Suprapubic skin (tissue), 4 donors: ENCODE results near the gene ERGIC1. TPM values are rescaled to one million over a fixed set of nuclear protein-coding genes. Genes with fewer than 3 reads are reported as not detected.

ENCODE experiments used
- DNase-seq, 2 donors: peaks; one replicate each; pipeline ENCODE4 v3.0.0-alpha.2; 2019; ENCODE audit warnings: low spot score in 2 of 2
- H3K27ac ChIP-seq: fragments of 200-600 bp; sonication (generic); one replicate; pipeline ENCODE4 v1.5.1; 2019
- H3K27me3 ChIP-seq: fragments of 200-600 bp; sonication (generic); one replicate; pipeline ENCODE4 v1.5.1; 2019
- H3K36me3 ChIP-seq: fragments of 200-600 bp; sonication (generic); one replicate; pipeline ENCODE4 v1.5.1; 2019
- H3K4me1 ChIP-seq: fragments of 200-600 bp; sonication (generic); one replicate; pipeline ENCODE4 v1.5.1; 2019
- H3K4me3 ChIP-seq: fragments of 200-600 bp; sonication (generic); one replicate; pipeline ENCODE4 v1.5.1; 2019; ENCODE audit warnings: mild to moderate bottlenecking
- H3K9me3 ChIP-seq: fragments of 200-600 bp; sonication (generic); one replicate; pipeline ENCODE4 v1.5.1; 2019
- CTCF ChIP-seq, 2 donors: fragments of 200-600 bp in 1 of 2; fragments of 450-650 bp in 1 of 2; sonication (generic) in 1 of 2; IDR thresholded peaks; one replicate each; pipeline ENCODE4 v1.5.1; 2016 to 2019; ENCODE audit warnings: antibody characterized with exemption in 2 of 2, mild to moderate bottlenecking in 1 of 2, moderate library complexity in 1 of 2
- EP300 ChIP-seq: sonication (generic); formaldehyde crosslinking; IDR thresholded peaks from one replicate; pipeline ENCODE4 v1.6.1; 2017; ENCODE audit warnings: antibody characterized with exemption
- POLR2A ChIP-seq, 2 donors: fragments of 450-650 bp; IDR thresholded peaks; one replicate each; pipeline ENCODE4 v1.6.1; 2017; ENCODE audit warnings: antibody characterized with exemption in 2 of 2, mild to moderate bottlenecking in 2 of 2, moderate library complexity in 2 of 2
- POLR2AphosphoS5 ChIP-seq, 3 donors: sonication (generic); formaldehyde crosslinking; IDR thresholded peaks; one replicate each; pipeline ENCODE4 v1.6.1; 2017; ENCODE audit warnings: antibody characterized with exemption in 3 of 3
- WGBS: methylation state at CpG from one replicate; pipeline ENCODE4 v1.1.5; 2018; 5-methylcytosine and 5-hydroxymethylcytosine counted together
- total RNA-seq, 4 donors: library from RNA; depleted of rRNA; stranded (reverse); fragments of >200 nt; gene quantifications; one replicate each; pipeline ENCODE4 v1.1.0, GENCODE V29; 2016

Gene ERGIC1
- total RNA-seq, 4 donors from 2014 or later: 81.2 to 106 (median 91.8) TPM

GRCh38 chr5:172874647-172875504 is 40.8 kb downstream of the ERGIC1 start:
- no peaks in the 10 kb centered on the region for H3K9me3 ChIP-seq
- 93% methylated on average over 8 of the region's 8 CpGs for WGBS
- TF ChIP-seq POLR2A (IDR thresholded peaks at IDR 0.05) (no peak), EP300 (no peak), POLR2AphosphoS5 (IDR thresholded peaks at IDR 0.05) (no peak), CTCF (IDR thresholded peaks at IDR 0.05) (no peak)
- no peak overlapping the region for H3K4me3 ChIP-seq
- no peaks in the 10 kb centered on the region for H3K27me3 ChIP-seq
- H3K36me3 ChIP-seq: no peaks in the 10 kb centered on the region
- no peak for DNase-seq
- H3K4me1 ChIP-seq: peaks cover 60% of the 10 kb centered on the region
- no peak overlapping the region for H3K27ac ChIP-seq

- no peaks in the 10 kb centered on the region for H3K9me3 ChIP-seq
- TF ChIP-seq CTCF (IDR thresholded peaks at IDR 0.05): no peak
- H3K4me3 ChIP-seq: no peak overlapping the region
- H3K36me3 ChIP-seq: no peaks in the 10 kb centered on the region
- DNase-seq: no peak
- H3K27ac ChIP-seq: no peak overlapping the region
- 74% methylated on average over 6 of the region's 7 CpGs for WGBS
- no peaks in the 10 kb centered on the region for H3K27me3 ChIP-seq
- peaks cover 58% of the 10 kb centered on the region for H3K4me1 ChIP-seq
Observed at GRCh38 chr5:172875505-172876279, 41.6 kb downstream of the ERGIC1 start.

GRCh38 chr5:172876578-172876977 is 42.5 kb downstream of the ERGIC1 start:
- 90% methylated on average over 8 of the region's 8 CpGs for WGBS
- Histone ChIP-seq H3K4me3 (no peak overlapping the region), H3K4me1 (peaks cover 50% of the 10 kb centered on the region), H3K27me3 (no peaks in the 10 kb centered on the region), H3K9me3 (no peaks in the 10 kb centered on the region), H3K27ac (no peak overlapping the region), H3K36me3 (no peaks in the 10 kb centered on the region)
- TF ChIP-seq EP300 (no peak), POLR2AphosphoS5 (IDR thresholded peaks at IDR 0.05) (no peak), CTCF (IDR thresholded peaks at IDR 0.05) (no peak), POLR2A (IDR thresholded peaks at IDR 0.05) (no peak)
- no peak for DNase-seq

GRCh38 chr5:172877466-172878260 is 43.6 kb downstream of the ERGIC1 start:
- no peak overlapping the region for H3K27ac ChIP-seq

More at GRCh38 chr5:172877466-172878260, 43.6 kb downstream of the ERGIC1 start:
- no peak for DNase-seq
- Histone ChIP-seq H3K27me3 (no peaks in the 10 kb centered on the region), H3K4me1 (peaks cover 39% of the 10 kb centered on the region), H3K36me3 (no peaks in the 10 kb centered on the region), H3K9me3 (no peaks in the 10 kb centered on the region), H3K4me3 (no peak overlapping the region)
- WGBS: 74% methylated on average over 8 of the region's 9 CpGs
- TF ChIP-seq POLR2A (IDR thresholded peaks at IDR 0.05): no peak
- no peak for TF ChIP-seq POLR2AphosphoS5 (IDR thresholded peaks at IDR 0.05)
- no peak for TF ChIP-seq EP300
- TF ChIP-seq CTCF (IDR thresholded peaks at IDR 0.05): no peak
